ENCODE data around the gene CEACAM6.

CEACAM6 gene

GRCh38 chr19:41796901-41797300, 41.6 kb downstream of the CEACAM6 start:
- TF ChIP-seq CTCF (conservative IDR thresholded peaks at IDR 0.05; ENCODE audit: low read depth, low read length): no peak
- DNase-seq (ENCODE audit: low read depth): no peak
- no peak overlapping the region for H3K4me3 ChIP-seq (ENCODE audit: low read length)

GRCh38 chr19:41799444-41800000, 44.2 kb downstream of the CEACAM6 start:
- H3K4me3 ChIP-seq (ENCODE audit: low read length): no peak overlapping the region
- DNase-seq (ENCODE audit: low read depth): no peak

GRCh38 chr19:41801031-41801430, 45.7 kb downstream of the CEACAM6 start:
- no peak overlapping the region for H3K4me3 ChIP-seq (ENCODE audit: low read length)
- no peak for TF ChIP-seq CTCF (conservative IDR thresholded peaks at IDR 0.05; ENCODE audit: low read depth, low read length)
- DNase-seq (ENCODE audit: low read depth): no peak

More at GRCh38 chr19:41799444-41800000, 44.2 kb downstream of the CEACAM6 start:
- no peak for TF ChIP-seq CTCF (conservative IDR thresholded peaks at IDR 0.05; ENCODE audit: low read depth, low read length)

- DNase-seq (ENCODE audit: low read depth): no peak
- no peak for TF ChIP-seq CTCF (conservative IDR thresholded peaks at IDR 0.05; ENCODE audit: low read depth, low read length)
- no peak overlapping the region for H3K4me3 ChIP-seq (ENCODE audit: low read length)
Observed at GRCh38 chr19:41801792-41802211, 46.5 kb downstream of the CEACAM6 start.

GRCh38 chr19:41802770-41803169, 47.4 kb downstream of the CEACAM6 start:
- H3K4me3 ChIP-seq (ENCODE audit: low read length): no peak overlapping the region
- DNase-seq (ENCODE audit: low read depth): no peak
- TF ChIP-seq CTCF (conservative IDR thresholded peaks at IDR 0.05; ENCODE audit: low read depth, low read length): no peak

GRCh38 chr19:41804336-41804735, 49.0 kb downstream of the CEACAM6 start:
- no peak overlapping the region for H3K4me3 ChIP-seq (ENCODE audit: low read length)
- no peak for DNase-seq (ENCODE audit: low read depth)
- TF ChIP-seq CTCF (conservative IDR thresholded peaks at IDR 0.05; ENCODE audit: low read depth, low read length): no peak

- no peak for TF ChIP-seq CTCF (conservative IDR thresholded peaks at IDR 0.05; ENCODE audit: low read depth, low read length)
- DNase-seq (ENCODE audit: low read depth): no peak
Observed at GRCh38 chr19:41807176-41807575, 51.8 kb downstream of the CEACAM6 start.

More at GRCh38 chr19:41807176-41807575, 51.8 kb downstream of the CEACAM6 start:
- no peak overlapping the region for H3K4me3 ChIP-seq (ENCODE audit: low read length)

Measured in retinal pigment epithelial cell (primary cell).